SHP77 (cell line): ENCODE measurements around the gene HPCA.
A peak's percentile ranks its signal among the peaks of the same experiment; 100 is the strongest.

Experiments
- DNase-seq, 2 experiments: peaks; one replicate each; lab custom pipeline; 2025; lab: John Stamatoyannopoulos, UW

HPCA gene

DNA sequence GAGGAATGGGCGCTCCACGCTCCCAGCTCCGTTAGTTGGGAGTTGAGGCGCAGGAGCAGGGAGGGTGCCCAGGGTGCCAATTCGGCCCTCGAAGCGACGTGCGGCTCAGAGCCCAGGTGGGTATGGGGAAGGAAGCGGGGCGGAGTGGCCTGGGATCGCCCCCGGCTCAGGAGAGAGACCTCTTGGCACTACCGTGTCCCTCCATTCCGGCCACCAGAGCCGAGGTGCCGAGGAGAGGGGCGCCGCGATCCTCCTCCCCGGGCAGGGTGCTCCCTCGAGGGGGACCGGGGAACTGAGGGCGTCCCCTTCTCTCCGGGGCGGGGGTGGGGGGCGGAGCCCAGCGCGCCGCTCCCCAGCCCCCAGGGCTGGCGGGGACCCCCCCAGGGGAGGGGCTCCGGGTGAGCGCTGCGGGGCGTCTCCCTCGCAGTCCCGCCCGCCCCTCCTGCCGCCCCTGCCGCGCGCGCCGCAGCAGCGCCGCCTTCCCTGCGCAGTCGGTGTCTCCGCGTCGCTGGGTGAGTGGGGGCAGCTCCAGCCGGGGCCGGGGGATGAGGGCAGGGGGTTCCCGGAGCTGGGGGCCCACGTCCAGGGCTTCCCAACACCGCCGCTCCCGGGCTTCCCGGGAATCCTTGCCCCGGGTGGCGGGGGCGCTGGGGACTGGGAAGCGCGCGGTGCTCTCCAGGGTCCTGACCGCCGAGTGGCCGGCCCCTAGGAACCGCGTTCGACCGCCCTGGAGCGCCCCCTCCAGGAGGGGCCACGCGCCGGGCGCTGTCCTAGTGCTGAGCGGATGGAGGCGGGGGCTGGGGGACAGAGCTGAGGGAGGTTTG, at the start of gene HPCA:
TSS of gene HPCA (plus strand) at position 488 of the 824 bp plus-strand sequence. CDS start 2,408 bp downstream, outside the sequence.
- no peak for DNase-seq

DNA sequence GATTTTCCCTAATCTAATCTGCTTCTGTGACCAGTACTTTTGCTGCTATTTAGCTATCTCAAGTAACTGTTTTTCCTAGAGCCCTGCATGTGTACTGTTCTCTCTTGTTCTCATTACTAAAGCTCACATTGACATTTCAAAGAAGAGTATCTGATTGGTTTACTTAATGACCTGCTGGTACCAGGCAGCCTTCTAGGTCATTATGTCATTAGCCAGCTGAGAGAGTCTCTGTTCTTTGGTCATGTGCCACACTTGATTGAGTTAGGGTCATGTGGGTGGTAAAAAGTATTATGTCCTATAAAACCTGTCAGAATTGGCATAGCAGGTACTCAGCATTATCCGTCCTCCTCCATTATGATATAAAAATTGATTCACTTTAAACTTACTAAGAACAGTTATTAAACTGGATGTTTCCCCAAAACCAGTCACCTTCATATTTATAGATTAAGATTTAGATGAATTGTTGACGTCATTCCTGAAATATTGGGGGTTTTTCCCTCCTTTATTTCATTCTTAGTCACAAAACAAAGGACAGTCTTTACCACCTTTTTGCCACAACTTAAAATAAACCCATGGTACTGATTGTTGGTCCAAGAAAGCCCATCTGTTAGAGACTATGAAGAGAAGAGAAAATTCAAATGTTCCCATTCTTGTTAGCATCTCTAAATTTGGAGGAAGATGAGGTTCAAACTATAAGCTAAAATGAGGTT, 37.8 kb upstream of the HPCA start:
- DNase-seq, result no peak

DNA sequence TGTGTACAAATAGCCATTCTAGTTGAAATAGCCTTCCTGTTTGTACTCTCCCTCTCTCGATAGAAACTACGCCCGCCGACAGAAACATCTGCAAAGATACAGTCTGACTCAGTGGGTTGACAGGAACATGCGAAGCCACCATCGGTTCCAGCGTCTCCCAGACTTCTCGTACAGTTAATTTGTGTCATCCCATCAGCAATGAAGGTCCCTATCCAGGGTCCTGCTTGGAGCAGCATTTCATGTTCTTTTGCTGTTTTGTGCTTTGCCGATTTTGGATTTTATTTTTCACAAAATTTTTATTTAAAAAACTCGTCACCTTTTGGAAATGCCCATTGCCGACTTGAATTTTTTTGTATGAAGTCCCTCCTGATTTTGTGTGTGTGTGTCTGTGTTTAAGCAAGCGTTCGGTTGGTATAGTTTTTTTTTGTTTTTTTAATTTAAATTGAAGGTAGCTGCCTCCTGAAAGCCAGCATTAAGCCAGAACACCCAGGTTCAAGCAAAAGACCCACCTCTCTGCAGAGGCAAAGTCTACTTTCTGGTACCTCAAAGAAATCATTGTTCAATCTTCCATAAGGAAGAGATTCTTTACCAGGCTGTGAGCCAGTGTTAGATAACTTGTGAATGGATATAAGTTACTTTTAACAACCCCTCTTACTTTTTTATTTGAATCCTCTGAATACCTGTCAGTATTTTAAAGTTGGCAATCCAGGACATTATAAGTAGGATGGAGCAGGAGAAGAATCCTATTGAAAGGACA, 30.3 kb upstream of the HPCA start:
- DNase-seq, result no peak

- no peak for DNase-seq
These were observed 28.2 kb upstream of the HPCA start for GRCh38 chr1:32858136-32858535.

DNA sequence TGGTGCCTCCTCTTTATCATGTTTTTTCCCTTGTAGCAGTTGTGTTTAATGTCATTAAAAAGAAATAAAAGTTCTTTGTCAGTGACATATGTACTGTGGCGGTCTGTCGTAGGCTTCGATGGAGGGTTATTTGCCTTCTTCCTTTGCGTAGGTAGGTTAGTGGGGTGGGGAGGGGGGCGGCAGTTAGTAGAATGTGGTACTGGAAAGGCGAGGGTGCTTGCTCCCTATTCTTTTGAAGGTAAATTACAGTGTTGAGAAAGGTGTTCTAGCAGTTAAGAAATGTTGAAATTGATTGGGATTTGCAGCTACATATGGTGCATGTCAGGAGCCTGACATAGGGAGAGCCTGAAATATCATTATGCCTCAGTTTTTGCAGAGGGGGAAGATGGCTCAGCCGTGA, 27.5 kb upstream of the HPCA start:
- no peak for DNase-seq

DNA sequence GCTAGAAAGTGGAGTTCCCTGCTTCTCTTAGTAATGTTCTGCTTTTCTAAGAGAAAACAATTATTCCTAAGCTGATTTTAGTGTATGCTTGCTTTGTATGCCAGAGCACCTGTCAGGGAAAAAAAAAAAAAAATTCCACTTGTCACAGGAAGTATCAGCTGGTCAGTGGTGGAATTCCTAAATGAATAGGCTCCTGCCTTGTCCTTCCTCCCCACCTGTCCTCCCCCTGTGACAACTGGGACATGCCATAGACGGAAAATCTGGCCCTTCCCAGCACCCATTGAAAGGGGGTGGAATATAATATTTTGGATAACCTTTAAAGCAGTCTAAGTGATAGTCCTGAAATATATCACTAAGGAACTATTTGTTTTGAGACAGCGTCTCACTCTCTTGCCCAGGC, 26.4 kb upstream of the HPCA start:
- DNase-seq, result no peak

DNA sequence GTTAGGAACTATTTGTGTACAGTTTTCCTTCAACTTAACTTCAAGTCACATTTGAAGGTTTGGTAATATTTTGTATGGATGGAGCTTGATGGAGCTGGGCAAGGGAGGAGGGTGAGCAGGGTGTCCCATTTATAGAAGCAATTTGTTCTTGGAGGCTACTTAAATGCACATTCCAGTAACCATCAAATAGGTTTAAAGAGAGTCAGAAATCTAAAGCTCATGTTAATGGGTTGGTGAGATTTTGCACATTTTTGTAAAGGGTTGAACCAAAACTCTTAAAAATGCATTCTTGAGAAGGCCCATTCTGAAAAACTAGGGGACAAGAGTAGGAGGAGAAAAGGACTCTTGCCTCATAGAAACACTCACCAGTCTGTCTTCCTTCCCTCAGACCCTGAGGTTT, 25.7 kb upstream of the HPCA start:
- DNase-seq, result no peak

DNA sequence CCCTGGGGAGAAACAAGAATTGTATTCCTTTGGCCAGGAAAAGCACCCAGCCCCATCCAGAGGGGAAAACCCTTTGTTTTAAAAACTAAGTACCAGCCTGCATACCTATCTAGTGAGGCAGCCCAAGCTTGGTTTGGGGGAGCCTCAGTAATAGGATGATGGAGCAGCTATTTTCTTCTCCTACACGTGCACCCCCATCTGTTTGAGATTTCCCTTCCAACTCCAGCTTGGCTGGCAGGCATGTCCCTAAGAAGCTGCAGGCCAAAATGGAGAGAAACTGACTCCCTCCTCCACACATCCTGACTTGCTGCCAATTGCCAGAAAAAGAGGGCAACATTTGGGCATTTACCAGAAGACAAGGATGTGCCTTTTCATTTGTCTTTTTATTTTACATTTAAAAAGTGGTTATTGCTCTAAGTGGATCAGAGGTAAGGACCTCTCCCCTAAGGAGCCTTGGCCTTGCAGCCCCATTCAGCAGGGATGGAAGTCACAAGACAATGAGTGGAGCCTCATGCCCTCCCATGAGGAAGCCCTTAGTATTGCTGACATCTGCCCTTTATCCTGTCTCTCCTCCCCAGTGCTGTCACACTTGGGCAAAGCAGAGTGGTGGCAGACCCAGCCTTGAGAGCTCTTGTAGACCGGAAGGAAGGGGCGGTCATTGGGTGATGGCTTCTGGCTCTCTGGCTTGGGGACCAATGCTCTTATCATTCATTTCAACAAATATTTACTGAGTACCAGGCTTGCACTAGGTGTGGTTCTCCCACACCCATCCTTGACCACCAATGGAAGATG, 24.2 kb upstream of the HPCA start:
- DNase-seq, result no peak

DNA sequence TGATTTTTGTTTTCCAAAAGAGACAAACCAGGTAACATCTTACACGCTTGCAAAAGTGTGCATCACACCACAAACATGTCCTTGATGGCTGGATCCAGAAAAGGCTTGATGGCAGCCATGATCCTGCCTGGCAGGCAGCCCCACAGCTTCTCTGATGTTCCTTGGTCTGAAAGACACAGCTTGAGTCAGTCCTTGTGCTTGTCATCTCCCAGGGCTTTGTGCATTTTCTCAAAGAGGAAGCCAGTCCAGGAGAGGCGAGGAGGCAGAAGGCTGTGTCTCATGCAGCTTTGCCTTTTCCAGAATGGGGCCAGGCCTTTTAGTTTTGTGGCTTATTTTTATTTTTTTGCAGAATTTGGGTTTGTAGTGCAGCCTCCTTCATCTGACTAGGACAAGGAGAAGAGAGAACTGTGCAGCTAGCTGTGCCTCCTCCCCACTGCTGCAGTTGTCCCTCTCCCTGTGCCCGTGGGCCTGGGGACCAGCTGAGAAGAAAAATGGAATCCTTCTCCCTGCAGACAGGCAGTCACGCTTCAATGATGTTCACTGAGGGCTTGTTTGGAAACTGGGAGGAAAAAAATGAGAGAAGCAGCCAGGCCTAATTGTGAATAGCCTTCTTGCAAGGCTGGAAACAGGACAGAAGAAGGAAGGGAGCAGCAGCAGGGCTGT, 22.9 kb upstream of the HPCA start:
- DNase-seq, result no peak

- DNase-seq, result no peak
These were observed 22.4 kb upstream of the HPCA start for GRCh38 chr1:32863881-32864245.

GRCh38 chr1:32864375-32865019, 21.8 kb upstream of the HPCA start:
- DNase-seq, result no peak

- no peak for DNase-seq
These were observed 20.5 kb upstream of the HPCA start for GRCh38 chr1:32865639-32866405.

- DNase-seq, result no peak
These were observed 19.1 kb upstream of the HPCA start for GRCh38 chr1:32867151-32867550.

- DNase-seq, result no peak
These were observed 18.6 kb upstream of the HPCA start for GRCh38 chr1:32867671-32868070.

- no peak for DNase-seq
These were observed 18.2 kb upstream of the HPCA start for GRCh38 chr1:32868085-32868484.

DNA sequence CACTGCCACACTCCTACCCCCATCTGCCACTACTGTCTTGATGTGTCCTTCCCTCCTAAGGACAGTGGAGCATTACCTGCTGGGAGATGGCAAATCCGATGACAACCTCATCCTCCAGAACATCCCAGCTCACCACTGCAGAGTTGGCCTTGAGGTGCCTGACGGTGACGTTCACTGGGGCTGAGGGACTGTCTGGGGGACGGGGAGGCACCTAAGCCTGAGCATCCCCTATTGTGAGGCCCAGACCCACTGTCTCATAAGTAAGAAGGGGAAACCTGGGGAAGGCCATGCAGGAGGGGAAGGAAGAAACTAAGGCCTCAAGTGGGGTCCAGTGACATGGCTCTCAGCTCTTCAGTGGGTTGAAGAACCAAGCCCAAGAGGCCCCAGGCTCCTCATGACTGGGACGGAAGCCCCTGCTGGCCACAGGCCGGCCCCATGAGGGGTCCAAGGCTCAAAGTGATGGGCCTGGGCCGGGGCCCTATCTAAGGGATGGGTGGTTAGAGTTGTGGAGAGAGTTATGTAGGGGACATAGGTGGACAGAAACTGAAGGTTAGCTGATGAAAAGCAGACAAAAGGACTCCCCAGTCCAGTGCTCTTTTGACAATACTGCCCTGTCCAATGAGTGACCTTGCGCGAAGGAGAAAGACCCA, 17.4 kb upstream of the HPCA start:
- no peak for DNase-seq

DNA sequence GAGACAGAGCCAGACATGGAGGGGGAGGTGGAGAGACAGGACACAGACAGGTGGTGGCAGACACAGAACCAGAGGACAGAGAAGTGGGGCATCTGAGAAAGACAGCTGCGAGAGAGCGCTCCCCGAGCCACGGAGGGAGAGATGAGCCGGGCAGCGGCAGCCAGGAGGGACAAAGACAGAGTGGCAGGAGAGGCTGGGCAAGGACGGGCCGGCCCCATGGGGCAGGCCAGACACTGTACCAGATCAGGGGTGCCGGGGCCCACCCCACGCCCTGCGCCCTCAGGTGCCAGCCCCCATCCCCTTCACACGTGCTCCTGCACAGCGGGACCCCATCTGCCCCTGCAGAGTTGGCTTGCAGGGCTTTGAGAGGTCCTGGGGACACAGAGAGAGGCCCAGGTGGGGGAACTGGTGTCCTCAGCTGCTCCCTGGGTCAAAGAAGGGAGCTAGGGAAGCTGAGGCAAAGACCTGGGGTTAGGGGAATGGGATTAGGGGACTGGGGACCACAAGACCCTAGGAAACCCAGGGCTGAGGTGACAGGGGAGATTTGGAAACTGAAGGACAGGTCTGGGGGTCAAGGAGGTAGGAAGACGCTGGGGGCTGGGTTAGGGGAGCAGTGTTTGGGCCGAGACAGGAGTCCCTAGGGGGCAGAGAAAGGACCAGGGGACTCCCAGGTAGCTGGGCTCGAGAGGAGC, 16.2 kb upstream of the HPCA start:
- peak in 1 of 2 experiments; percentile 26 for DNase-seq

DNA sequence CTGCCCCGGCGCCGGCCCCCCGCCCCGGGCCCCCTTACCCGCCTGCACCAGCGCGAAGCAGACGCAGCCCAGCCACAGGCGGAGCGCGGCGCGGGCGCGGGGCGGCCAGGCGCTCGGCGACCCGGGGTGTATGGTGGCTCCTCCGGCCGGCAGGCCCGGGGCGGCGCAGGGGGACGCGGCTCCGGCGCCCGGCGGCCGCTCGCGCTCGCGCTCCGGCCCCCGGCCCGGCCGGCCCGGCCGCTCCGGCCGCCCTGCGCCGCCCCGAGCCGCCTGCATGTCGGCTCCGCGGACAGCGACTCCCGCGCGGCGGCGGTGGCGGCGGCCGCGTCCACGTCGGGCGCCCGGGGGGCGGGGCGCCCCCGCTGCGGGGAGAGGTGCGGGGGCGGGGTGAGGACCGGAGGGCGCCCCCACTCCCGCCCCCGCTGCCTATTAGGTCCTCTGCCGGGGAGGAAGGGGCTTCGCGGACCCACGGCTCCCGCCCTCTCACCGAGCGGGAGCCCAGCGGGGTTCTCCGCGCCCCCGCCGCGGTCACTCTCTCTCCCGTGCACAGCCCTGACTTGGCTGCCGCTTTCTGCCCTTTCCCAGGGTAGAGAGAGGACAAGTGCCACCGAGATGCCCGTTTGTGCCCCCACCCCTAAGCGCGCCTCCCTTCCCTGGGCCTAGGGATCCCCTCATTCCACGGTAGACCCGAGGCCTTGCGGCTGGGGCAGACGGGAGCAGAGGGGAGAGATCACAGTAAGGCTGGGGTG, 15.5 kb upstream of the HPCA start, which contains the start of gene FNDC5:
TSS of gene FNDC5 (minus strand) at position 298 of the 749 bp plus-strand sequence.
- DNase-seq, result no peak
